CD4-positive, CD25-positive, alpha-beta regulatory T cell (primary cell): ENCODE data around the gene CD7. TPM values are rescaled to one million over a fixed set of nuclear protein-coding genes. Genes with fewer than 3 reads are reported as not detected.

Experiments
- ATAC-seq, 2 donors: fragments of 150-1000 bp; cut with Tn5 transposase; one replicate each; pipeline ENCODE4 v1.10.0; 2021; ENCODE audit warnings: low read depth in 2 of 2, moderate number of reproducible peaks in 2 of 2, moderate library complexity in 1 of 2
- DNase-seq, 3 donors: peaks; one replicate each; pipeline versions ENCODE4 v3.0.0 to v3.0.0-alpha.2; 2012 to 2022; ENCODE audit warnings: mixed read lengths in 1 of 3
- H3K27ac ChIP-seq: one replicate; pipeline ENCODE4 v1.7.0; 2013; ENCODE audit warnings: mild to moderate bottlenecking, low read length; ENCODE audit not compliant: insufficient read depth, poor library complexity, severe bottlenecking
- H3K27me3 ChIP-seq: one replicate; pipeline ENCODE4 v1.7.0; 2013; ENCODE audit warnings: low read length; ENCODE audit not compliant: control insufficient read depth, insufficient read depth
- H3K36me3 ChIP-seq: one replicate; pipeline ENCODE4 v1.7.0; 2013; ENCODE audit warnings: mild to moderate bottlenecking, low read length, moderate library complexity; ENCODE audit not compliant: control insufficient read depth, insufficient read depth
- H3K4me1 ChIP-seq: 2 replicates; pipeline ENCODE4 v1.7.0; 2013; ENCODE audit warnings: mild to moderate bottlenecking, low read length; ENCODE audit not compliant: insufficient read depth, control insufficient read depth, poor library complexity, severe bottlenecking
- H3K4me3 ChIP-seq: one replicate; pipeline ENCODE4 v1.7.0; 2013; ENCODE audit warnings: low read depth, mild to moderate bottlenecking, low read length, moderate library complexity
- H3K9me3 ChIP-seq, 2 experiments: 1 replicate in 1 of 2; 2 replicates in 1 of 2; pipeline ENCODE4 v1.7.0; 2013; ENCODE audit warnings: low read length in 2 of 2, mild to moderate bottlenecking in 1 of 2, moderate library complexity in 1 of 2; ENCODE audit not compliant: control insufficient read depth in 2 of 2
- H3K27ac Mint-ChIP-seq, 3 donors: one replicate each; pipeline ENCODE4 v1.8.0; 2020 to 2022; ENCODE audit warnings: mild to moderate bottlenecking in 3 of 3, mixed read lengths in 3 of 3, moderate library complexity in 2 of 3
- H3K27me3 Mint-ChIP-seq: one replicate; pipeline ENCODE4 v1.8.0; 2022; ENCODE audit warnings: mild to moderate bottlenecking, mixed read lengths
- H3K36me3 Mint-ChIP-seq: one replicate; pipeline ENCODE4 v1.8.0; 2020; ENCODE audit warnings: mixed read lengths
- H3K4me1 Mint-ChIP-seq, 4 donors: one replicate each; pipeline ENCODE4 v1.8.0; 2020 to 2022; ENCODE audit warnings: mixed read lengths in 4 of 4, mild to moderate bottlenecking in 1 of 4
- H3K4me3 Mint-ChIP-seq, 4 donors: one replicate each; pipeline ENCODE4 v1.8.0; 2020 to 2022; ENCODE audit warnings: mild to moderate bottlenecking in 4 of 4, mixed read lengths in 4 of 4, moderate library complexity in 3 of 4
- H3K9me3 Mint-ChIP-seq, 7 donors: one replicate each; pipeline ENCODE4 v1.8.0; 2020 to 2022; ENCODE audit warnings: mixed read lengths in 7 of 7, mild to moderate bottlenecking in 3 of 7, moderate library complexity in 2 of 7
- polyA plus RNA-seq, 4 donors: library from polyadenylated mRNA; unstranded; fragments of 300-500 nt; fragmentation: Illumina TruSeq; gene quantifications; one replicate each; pipeline ENCODE4 v1.2.3, GENCODE V29; 2021
- total RNA-seq: library from RNA; stranded (reverse); gene quantifications from one replicate; pipeline ENCODE4 v1.2.3, GENCODE V29; 2022

The CD7 gene
- total and polyA plus RNA-seq, 5 donors from 2014 or later, result 56.3 to 140 (median 75.4) TPM

DNA sequence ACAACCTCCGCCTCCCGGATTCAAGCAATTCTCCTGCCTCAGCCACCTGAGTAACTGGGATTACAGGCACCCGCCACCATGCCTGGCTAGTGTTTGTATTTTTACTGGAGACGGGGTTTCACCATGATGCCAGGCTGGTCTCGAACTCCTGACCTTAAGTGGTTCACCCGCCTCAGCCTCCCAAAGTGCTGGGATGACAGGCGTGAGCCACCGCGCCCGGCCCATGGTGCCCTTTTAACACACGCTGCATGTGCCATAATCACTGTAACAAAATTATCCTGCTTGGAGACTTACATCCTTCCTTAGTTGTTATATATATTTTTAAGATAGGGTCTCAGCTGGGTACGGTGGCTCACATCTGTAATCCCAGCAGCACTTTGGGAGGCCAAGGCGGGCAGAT, 5.4 kb downstream of the CD7 start:
- Mint-ChIP-seq H3K4me1 (peaks cover 5 to 19% (median 9%) of the 10 kb centered on the region in 4 donors), H3K36me3 (no peaks in the 10 kb centered on the region), H3K4me3 (no peak overlapping the region), H3K27ac (no peak overlapping the region), H3K27me3 (peaks cover 12% of the 10 kb centered on the region), H3K9me3 (peaks cover 0 to 1% (median 0%) of the 10 kb centered on the region in 7 donors)
- Histone ChIP-seq H3K27me3 (no peaks in the 10 kb centered on the region), H3K9me3 (no peaks in the 10 kb centered on the region), H3K4me1 (peaks cover 25% of the 10 kb centered on the region), H3K27ac (no peak overlapping the region), H3K36me3 (no peaks in the 10 kb centered on the region), H3K4me3 (no peak overlapping the region)
- DNase-seq (no peak), ATAC-seq (no peak)

DNA sequence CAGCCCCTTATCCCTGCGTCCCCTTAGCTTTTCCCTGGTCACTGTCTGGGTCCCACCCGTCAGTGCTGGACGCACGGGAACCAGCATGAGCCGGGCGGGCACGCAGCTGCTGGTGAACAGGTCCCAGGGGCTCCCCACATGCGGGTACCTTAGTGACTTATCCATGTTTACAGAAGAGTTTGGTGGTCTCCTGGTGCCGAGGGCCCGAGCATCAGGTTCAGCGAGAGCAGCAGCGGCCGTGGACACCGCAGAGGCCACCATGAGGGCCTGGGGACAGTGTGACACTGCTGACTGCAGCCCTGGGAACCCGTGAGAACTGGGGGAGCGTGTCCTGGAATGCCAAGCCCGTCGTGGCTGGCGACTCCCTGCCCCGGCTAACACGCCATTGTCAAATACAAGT, 6.5 kb downstream of the CD7 start:
- no peak for DNase-seq
- Mint-ChIP-seq H3K4me1 (peaks cover 5 to 16% (median 11%) of the 10 kb centered on the region in 4 donors), H3K36me3 (no peaks in the 10 kb centered on the region), H3K27ac (no peak overlapping the region), H3K27me3 (peaks cover 9% of the 10 kb centered on the region), H3K9me3 (peaks cover 0 to 1% (median 0%) of the 10 kb centered on the region in 7 donors), H3K4me3 (peak overlapping the region in 1 of 4 donors; percentile 49)
- no peak for ATAC-seq
- Histone ChIP-seq H3K9me3 (no peaks in the 10 kb centered on the region), H3K4me3 (no peak overlapping the region), H3K27ac (no peak overlapping the region), H3K4me1 (peaks cover 14% of the 10 kb centered on the region), H3K36me3 (no peaks in the 10 kb centered on the region), H3K27me3 (no peaks in the 10 kb centered on the region)

DNA sequence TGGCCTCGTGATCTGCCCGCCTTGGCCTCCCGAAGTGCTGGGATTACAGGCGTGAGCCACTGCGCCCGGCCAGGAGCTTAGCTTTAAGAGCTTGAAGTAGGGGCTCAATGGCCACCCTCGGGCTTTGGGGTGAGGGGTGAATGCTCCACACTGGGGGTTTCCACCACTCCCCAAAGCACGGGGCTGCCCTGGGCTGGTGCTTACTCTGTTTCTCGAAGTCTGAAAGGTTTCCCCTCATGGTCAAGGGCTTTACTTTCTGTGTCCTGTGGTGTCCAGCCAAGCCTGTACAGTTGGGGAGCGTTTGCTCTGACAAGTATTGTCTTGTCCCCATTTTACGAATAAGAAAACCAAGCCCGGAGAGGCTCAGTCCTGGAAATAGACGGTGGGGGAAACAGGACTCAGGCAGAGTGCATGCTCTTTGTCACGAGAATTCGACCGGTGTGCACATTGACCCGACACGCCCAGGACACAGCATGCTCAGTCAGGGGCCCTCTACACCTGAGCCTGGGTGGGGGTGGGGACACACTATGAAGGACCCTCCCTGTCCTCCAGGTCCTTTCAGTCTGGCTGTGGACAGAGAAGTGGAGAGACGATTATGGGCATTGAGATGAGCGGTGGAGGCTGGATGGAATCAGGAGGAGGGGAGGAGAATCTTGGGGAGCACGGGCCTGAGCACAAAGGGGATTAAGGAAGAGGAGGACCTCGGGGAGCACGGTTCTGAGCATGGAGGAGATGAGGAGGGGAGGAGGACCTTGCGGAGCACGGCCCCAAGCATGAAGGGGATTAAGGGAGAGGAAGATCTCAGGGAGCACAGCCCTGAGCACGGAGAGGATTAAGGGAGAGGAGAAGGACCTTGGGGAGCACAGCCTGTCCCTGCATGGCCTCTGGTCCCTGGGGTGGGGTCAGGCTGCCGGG, 7.5 kb downstream of the CD7 start:
- peak overlapping the region in 1 of 3 donors; percentile 49 for H3K27ac Mint-ChIP-seq
- H3K9me3 Mint-ChIP-seq, result peaks cover 0 to 1% (median 0%) of the 10 kb centered on the region in 7 donors
- no peaks in the 10 kb centered on the region for H3K36me3 Mint-ChIP-seq

DNA sequence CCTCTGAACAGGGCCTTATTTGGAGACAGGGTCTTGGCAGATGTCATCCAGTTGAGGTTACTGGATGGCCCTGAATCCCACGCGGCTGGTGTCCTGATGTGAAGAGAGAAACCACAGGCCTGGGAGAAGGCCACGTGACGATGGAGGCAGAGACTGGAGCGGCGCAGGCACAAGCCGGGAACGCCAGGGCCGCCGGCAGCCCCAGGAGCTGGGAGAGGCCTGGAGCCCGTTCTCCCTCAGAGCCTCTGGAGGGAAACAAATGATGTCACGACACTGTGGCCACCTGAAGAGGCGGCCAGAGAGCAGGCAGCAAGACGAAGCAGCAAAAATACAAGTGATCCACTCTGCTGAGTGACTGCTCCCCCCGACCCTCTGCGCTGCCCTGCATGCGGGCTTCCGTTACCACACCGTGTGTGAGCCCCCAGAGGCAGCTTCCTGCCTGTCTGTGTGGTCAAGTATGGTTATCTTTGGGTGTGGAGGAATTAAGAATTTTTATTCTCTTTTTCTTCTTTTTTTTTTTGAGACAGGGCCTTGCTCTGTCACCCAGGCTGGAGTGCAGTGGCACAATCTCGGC, 11.6 kb downstream of the CD7 start:
- peaks cover 12% of the 10 kb centered on the region for H3K27me3 Mint-ChIP-seq
- Histone ChIP-seq H3K36me3 (no peaks in the 10 kb centered on the region), H3K4me3 (no peak overlapping the region), H3K4me1 (peaks cover 39% of the 10 kb centered on the region), H3K9me3 (no peaks in the 10 kb centered on the region), H3K27ac (no peak overlapping the region), H3K27me3 (no peaks in the 10 kb centered on the region)
- H3K27ac Mint-ChIP-seq, result peak overlapping the region in 1 of 3 donors; percentile 54
- ATAC-seq (no peak), DNase-seq (no peak)
- no peaks in the 10 kb centered on the region for H3K36me3 Mint-ChIP-seq
- peaks cover 0 to 1% (median 0%) of the 10 kb centered on the region in 7 donors for H3K9me3 Mint-ChIP-seq
- peaks cover 5 to 46% (median 20%) of the 10 kb centered on the region in 4 donors for H3K4me1 Mint-ChIP-seq
- peak overlapping the region in 2 of 4 donors; percentile 22 to 76 for H3K4me3 Mint-ChIP-seq

More for the DNA sequence above, 7.5 kb downstream of the CD7 start:
- Histone ChIP-seq H3K4me1 (peaks cover 4% of the 10 kb centered on the region), H3K9me3 (no peaks in the 10 kb centered on the region), H3K27me3 (no peaks in the 10 kb centered on the region), H3K36me3 (no peaks in the 10 kb centered on the region), H3K27ac (no peak overlapping the region), H3K4me3 (no peak overlapping the region)
- no peak overlapping the region for H3K4me3 Mint-ChIP-seq
- peaks cover 4 to 19% (median 9%) of the 10 kb centered on the region in 4 donors for H3K4me1 Mint-ChIP-seq
- no peak for DNase-seq
- no peak for ATAC-seq
- H3K27me3 Mint-ChIP-seq, result peaks cover 7% of the 10 kb centered on the region

DNA sequence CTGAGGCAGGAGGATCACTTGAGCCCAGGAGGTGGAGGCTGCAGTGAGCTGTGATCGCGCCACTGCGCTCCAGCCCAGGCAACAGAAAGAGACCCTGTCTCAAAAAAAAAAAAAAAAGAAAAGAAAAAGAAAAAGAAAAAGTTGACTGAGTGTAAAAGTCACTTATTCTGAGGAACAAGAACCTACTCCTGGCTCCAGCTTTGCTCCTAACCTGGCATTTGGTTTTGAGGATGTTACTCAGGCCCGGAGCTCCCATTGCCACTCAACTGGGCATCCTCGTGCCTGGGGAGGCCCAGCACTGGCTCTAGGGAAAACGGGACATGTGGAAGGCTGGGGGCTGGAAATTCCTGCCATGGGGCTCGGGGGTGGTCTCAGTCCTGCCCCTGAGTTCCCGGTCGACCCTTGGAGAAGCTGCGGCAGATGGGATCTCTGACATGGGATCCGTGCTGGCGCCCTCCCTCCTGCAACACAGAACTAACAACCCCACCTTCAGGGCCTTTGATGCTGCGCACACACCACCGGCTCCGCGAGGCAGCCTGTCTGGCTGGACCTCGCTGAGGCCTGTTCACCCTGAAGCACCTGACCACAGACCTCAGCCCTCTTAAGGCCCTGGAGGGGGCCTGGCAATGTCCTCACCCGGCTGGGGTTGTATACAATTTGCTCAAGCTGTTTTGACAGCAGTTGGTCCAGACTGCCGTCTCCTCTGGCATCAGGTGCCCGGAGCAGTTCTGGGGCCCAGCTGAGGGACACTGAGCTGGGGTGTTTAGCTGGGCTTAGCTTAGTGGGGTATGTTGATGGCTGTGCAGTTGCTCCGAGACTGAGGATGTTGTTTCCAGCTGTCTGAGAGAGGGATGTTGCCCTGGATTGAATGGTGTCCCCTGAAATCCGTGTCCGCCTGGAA, 12.3 kb downstream of the CD7 start:
- ATAC-seq (no peak), DNase-seq (no peak)
- Histone ChIP-seq H3K36me3 (no peaks in the 10 kb centered on the region), H3K4me3 (no peak overlapping the region), H3K9me3 (no peaks in the 10 kb centered on the region), H3K27ac (no peak overlapping the region), H3K4me1 (peaks cover 46% of the 10 kb centered on the region), H3K27me3 (no peaks in the 10 kb centered on the region)
- peaks cover 5 to 53% (median 23%) of the 10 kb centered on the region in 4 donors for H3K4me1 Mint-ChIP-seq
- peak overlapping the region in 1 of 4 donors; percentile 22 for H3K4me3 Mint-ChIP-seq
- peaks cover 12% of the 10 kb centered on the region for H3K27me3 Mint-ChIP-seq
- peak overlapping the region in 1 of 3 donors; percentile 54 for H3K27ac Mint-ChIP-seq
- H3K9me3 Mint-ChIP-seq, result peaks cover 0 to 1% (median 0%) of the 10 kb centered on the region in 7 donors
- H3K36me3 Mint-ChIP-seq, result no peaks in the 10 kb centered on the region

DNA sequence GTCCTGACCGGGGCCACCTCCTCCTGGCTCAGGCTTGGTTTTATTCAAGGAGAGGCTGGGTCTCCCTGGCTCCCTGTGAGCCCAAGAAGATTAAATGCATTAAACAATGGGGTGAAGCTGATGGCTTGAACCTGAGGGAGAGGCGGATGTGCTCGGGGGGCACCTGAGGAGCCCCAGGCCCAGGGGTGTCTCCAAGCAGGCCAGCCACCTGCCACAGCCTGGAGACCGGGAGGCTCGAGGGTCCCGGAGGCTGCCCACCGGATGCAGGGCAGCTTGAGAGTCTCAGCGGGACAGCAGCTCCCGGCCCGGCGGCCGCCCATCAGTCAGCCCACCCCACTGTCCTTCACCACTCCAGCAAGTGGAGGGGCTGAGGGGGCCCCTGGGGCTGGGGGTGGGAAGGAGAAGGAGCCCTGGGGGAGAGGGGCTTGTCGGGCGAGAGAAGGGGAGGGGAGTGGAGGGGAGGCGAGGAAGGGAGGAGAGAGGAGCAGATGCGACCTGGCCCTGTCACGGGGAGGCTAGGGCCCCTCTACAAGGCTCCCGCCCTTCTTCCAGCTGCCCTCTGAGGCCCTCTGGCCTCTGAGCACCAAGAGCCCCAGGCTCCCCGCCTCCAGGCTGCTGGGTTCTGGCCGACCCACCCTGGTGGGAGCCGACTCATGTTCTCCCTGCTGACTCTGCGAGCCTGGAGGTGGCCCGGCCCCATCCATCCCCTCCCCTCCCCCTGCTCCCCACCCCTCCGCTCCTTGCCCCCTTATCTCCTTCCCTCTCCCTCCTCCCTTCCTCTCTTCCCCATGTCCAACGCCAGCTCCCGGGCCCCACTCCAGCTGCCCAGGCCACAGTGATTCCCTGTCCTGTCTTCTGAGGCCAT, 13.2 kb downstream of the CD7 start:
- Mint-ChIP-seq H3K36me3 (no peaks in the 10 kb centered on the region), H3K27me3 (peaks cover 12% of the 10 kb centered on the region), H3K9me3 (peaks cover 0 to 1% (median 0%) of the 10 kb centered on the region in 7 donors), H3K27ac (peak overlapping the region; percentile 83 to 90 (median 90)), H3K4me1 (peaks cover 5 to 62% (median 25%) of the 10 kb centered on the region in 4 donors), H3K4me3 (peak overlapping the region; percentile 15 to 87 (median 82))
- DNase-seq, result no peak
- Histone ChIP-seq H3K4me3 (no peak overlapping the region), H3K9me3 (no peaks in the 10 kb centered on the region), H3K27me3 (no peaks in the 10 kb centered on the region), H3K4me1 (peaks cover 54% of the 10 kb centered on the region), H3K27ac (peak overlapping the region; percentile 74), H3K36me3 (no peaks in the 10 kb centered on the region)
- no peak for ATAC-seq
